ENCODE results near the gene ATP4A.

DNA sequence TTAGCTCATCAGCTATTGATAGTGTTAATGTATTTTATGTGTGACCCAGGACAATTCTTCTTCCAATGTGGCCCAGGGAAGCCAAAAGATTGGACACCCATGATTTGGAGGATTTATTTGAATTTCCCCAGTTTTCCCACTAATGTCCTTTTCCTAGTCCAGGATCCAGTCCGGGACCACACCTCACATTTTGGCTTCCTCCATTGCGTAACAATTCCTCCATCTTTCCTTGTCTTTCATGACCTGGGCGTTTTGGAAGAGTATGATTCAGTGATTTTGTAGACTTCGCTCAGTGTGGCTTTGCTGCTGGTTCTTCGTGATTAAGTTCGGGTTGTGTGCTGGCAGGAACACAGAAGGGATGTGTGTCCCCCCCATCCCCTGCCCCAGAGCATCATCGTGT, 3.3 kb upstream of the ATP4A start:
- TF ChIP-seq CTCF (IDR thresholded peaks at IDR 0.05; ENCODE audit: borderline replicate concordance, extremely low read depth, low read length, poor library complexity, severe bottlenecking) (no peak), EZH2 (IDR thresholded peaks at IDR 0.05; ENCODE audit: borderline replicate concordance, low read depth, low read length, severe bottlenecking) (no peak)
